ENCODE measurements around the gene GLS2. TPM values are rescaled to one million over a fixed set of nuclear protein-coding genes. Genes with fewer than 3 reads are reported as not detected.

GLS2 gene
- total and polyA plus RNA-seq, 2 experiments from 2014 or later = 12.2 to 31.6 TPM

DNA sequence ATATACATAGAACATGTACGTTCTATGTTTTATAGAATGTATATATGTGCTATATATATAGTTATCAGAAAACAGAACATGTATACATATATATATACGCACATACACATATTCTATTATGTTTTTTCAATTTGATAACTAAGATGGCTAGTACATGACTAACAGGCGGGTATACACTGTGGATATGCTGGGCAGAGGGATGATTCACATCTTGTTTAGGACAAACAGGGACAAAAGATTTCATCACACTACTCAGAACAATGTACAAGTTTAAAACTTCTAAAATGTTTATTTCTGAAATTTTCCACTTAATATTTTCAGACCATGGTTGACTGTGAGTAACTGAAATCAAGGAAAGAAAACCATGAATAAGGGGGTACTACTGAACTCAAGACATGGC is 56.1 kb downstream of the GLS2 start (continued):
- TF ChIP-seq ZNF462 (CRISPR knock-in tag; IDR thresholded peaks at IDR 0.05) = no peak

GRCh38 chr12:56431288-56431687 is 56.7 kb downstream of the GLS2 start:
- peaks cover 7% of the 10 kb centered on the region; the same call in 1 of the 2 replicates for H4K20me1 ChIP-seq (replicated peaks; ENCODE audit: insufficient read depth)
- no peak overlapping the region for H3K27ac ChIP-seq (ENCODE audit: low read depth)
- Mint-ChIP-seq H3K4me1 (no peaks in the 10 kb centered on the region), H3K36me3 (ENCODE audit: low read depth) (peaks cover 70% of the 10 kb centered on the region), H3K4me3 (no peak overlapping the region), H3K9me3 (no peaks in the 10 kb centered on the region), H3K27ac (no peak overlapping the region), H3K27me3 (ENCODE audit: insufficient read depth, low read depth, poor library complexity) (peaks cover 4% of the 10 kb centered on the region)
- no peak overlapping the region for H3K4me3 ChIP-seq
- no peak for DNase-seq (ENCODE audit: low spot score)
- H3K4me2 ChIP-seq = no peak overlapping the region
- no peaks in the 10 kb centered on the region for H3F3A ChIP-seq (replicated peaks; ENCODE audit: low read depth)
- peaks cover 24% of the 10 kb centered on the region for H3K79me2 ChIP-seq (replicated peaks; ENCODE audit: insufficient read depth)
- H3K36me3 ChIP-seq (ENCODE audit: insufficient read depth) = peaks cover 35% of the 10 kb centered on the region
- H3K9me2 ChIP-seq (ENCODE audit: insufficient read depth) = no peaks in the 10 kb centered on the region
- no peaks in the 10 kb centered on the region for H3K4me1 ChIP-seq (ENCODE audit: insufficient read depth)
- no peaks in the 10 kb centered on the region for H3K27me3 ChIP-seq (ENCODE audit: insufficient read depth)
- no peak overlapping the region for H2AFZ ChIP-seq
- no peak for ATAC-seq
- TF ChIP-seq ETS1 (IDR thresholded peaks at IDR 0.05) (no peak), EZH2phosphoT487 (IDR thresholded peaks at IDR 0.05; ENCODE audit: unreplicated experiment) (no peak), POLR2AphosphoS5 (IDR thresholded peaks at IDR 0.05; ENCODE audit: low read depth) (no peak), JUNB (IDR thresholded peaks at IDR 0.05; ENCODE audit: unreplicated experiment) (no peak), ZNF462 (CRISPR knock-in tag; IDR thresholded peaks at IDR 0.05) (no peak), STAT1 (IDR thresholded peaks at IDR 0.05; ENCODE audit: unreplicated experiment) (no peak), ZNF331 (CRISPR knock-in tag; IDR thresholded peaks at IDR 0.05; ENCODE audit: low read depth) (no peak), CREB1 (CRISPR knock-in tag; IDR thresholded peaks at IDR 0.05; ENCODE audit: low read depth) (no peak)
